ENCODE measurements around the gene POPDC2.
A peak's percentile ranks its signal among the peaks of the same experiment; 100 is the strongest.
"Not testable (repeated sequence)": the region's sequence is repeated elsewhere in the genome, so short reads cannot be mapped to it uniquely, and the experiment has no call there.

Gene POPDC2

GRCh38 chr3:119611664-119612063 is 48.7 kb downstream of the POPDC2 start:
- no peak for DNase-seq

- DNase-seq, result no peak
Measured at GRCh38 chr3:119609301-119609700, 51.1 kb downstream of the POPDC2 start.

- no peak for DNase-seq
Measured at GRCh38 chr3:119608405-119609000, 51.9 kb downstream of the POPDC2 start.

GRCh38 chr3:119604878-119605277 is 55.5 kb downstream of the POPDC2 start:
- DNase-seq, result no peak

GRCh38 chr3:119602676-119603075 is 57.7 kb downstream of the POPDC2 start:
- no peak for DNase-seq

GRCh38 chr3:119601154-119601553 is 59.2 kb downstream of the POPDC2 start:
- peak; percentile 26 for DNase-seq

- DNase-seq, result peak; percentile 37
Measured at GRCh38 chr3:119600732-119601131, 59.7 kb downstream of the POPDC2 start.

GRCh38 chr3:119599558-119600174 is 60.7 kb downstream of the POPDC2 start:
- no peak for DNase-seq

- no peak for DNase-seq
Measured at GRCh38 chr3:119598410-119599098, 61.8 kb downstream of the POPDC2 start.

GRCh38 chr3:119597548-119598288 is 62.7 kb downstream of the POPDC2 start, which contains the start of gene PLA1A:
Gene PLA1A, plus strand, starts transcription at chr3:119597885. Its CDS starts 29 bp downstream, at chr3:119597914.
- DNase-seq, result no peak

- DNase-seq, result no peak
Measured at GRCh38 chr3:119596398-119596797, 64.0 kb downstream of the POPDC2 start.

- DNase-seq, result no peak
Measured at GRCh38 chr3:119595639-119596334, 64.6 kb downstream of the POPDC2 start.

- not testable (repeated sequence) for DNase-seq
Measured at GRCh38 chr3:119594929-119595328, 65.5 kb downstream of the POPDC2 start.

GRCh38 chr3:119594066-119594465 is 66.3 kb downstream of the POPDC2 start:
- DNase-seq, result no peak

GRCh38 chr3:119592861-119593260 is 67.5 kb downstream of the POPDC2 start:
- DNase-seq, result no peak
